Activated CD8-positive, alpha-beta memory T cell treated with anti-CD3 and anti-CD28 coated beads, Interleukin-2, amount 50 U/mL, for 24 hours (primary cell): ENCODE results near the gene ANKRD53.

Source experiments
- DNase-seq: peaks from one replicate; pipeline ENCODE4 v3.0.0-alpha.2; 2020; ENCODE audit errors: extremely low read depth

ANKRD53 gene

DNA sequence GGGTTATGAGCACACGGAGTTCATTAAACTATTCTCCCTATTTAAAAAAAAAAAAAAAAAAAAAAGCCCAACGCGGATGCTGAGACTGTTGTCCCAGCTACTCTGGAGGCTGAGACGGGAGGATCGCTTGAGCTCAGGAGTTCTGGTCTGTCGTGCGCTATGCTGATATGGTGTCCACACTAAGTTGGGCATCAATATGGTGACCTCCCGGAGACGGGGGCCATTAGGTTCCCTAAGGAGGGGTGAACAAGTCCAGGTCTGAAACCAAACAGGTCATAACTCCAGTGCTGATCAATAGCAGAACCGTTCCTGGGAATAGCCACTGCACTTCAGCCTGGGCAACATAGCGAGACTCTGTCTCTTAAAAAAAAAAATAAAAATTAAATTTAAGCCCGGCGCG, 12.9 kb upstream of the ANKRD53 start:
- no peak for DNase-seq

DNA sequence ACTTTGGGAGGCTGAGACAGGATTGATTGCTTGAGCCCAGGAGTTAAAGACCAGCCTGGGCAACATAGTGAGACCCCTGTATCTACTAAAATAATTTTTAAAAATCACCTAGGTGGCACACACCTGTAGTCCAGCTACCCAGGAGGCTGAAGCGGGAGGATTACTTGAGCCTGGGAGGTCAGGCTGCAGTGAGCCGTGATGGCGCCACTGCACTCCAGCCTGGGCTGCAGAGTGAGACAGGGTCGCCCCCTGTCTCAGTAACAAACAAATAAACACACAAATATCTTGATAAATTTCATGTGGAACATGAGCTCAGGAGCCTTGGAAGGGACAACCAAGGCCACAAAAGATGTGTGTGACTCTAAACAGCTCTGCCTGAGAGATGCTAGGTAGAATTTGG, 11.7 kb upstream of the ANKRD53 start:
- no peak for DNase-seq

DNA sequence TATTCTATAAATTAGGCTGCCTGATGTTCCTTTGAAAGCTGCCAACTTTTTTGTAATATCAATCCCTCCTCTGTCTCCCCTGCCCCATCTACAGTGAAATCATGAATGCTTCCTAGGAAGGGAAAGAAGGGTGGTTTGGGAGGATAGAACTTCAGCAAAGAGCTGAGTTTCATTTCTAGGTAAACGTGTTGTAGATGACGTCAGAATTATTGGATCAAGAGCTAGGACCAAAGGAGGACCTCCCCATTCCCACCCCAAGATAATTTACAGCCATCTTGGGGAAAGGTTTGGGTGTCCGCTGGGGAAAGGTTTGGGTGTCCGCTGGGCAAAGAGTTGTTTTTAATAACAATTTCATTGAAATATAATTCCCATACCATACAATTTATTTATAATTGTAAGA, 11.2 kb upstream of the ANKRD53 start:
- no peak for DNase-seq

DNA sequence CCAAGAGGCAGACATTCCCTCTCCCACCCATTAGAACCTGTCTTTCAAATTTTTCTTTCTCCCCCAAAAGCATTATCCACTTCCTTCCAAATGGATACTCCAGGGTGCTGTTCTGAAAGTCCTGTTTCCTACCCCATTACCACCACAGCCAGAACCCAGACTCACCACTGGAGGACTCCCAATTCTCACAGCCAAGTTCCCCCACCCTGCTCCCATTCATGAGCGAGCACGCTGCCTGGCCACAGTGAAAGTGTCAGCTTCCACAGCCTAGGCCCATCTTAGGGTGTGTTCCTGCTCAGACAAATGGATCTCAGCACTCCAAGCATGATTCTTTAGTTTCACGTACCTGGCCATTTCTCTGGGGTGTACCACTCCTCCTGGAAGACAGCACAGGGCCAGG, 3.8 kb upstream of the ANKRD53 start:
- no peak for DNase-seq

DNA sequence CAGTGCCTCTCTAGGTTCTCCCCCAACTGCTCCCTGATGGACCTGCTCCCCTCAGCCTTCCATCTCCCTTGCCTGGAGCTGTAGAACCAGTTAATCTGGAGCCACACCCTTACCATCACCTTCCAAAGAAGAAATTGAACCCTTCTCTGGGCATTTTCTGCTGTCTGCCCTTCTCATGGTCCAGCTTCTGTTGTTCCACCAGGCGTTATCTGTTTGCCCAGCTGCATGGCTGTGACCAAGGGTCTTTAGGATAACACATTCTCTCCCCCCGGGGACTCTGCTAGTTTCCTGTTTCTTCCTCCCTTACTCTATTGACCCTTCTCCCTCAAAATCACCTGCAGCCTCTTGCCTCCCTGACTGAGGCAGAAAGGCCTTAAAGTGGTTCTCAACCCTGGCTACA, 3.2 kb upstream of the ANKRD53 start:
- DNase-seq, result no peak

DNA sequence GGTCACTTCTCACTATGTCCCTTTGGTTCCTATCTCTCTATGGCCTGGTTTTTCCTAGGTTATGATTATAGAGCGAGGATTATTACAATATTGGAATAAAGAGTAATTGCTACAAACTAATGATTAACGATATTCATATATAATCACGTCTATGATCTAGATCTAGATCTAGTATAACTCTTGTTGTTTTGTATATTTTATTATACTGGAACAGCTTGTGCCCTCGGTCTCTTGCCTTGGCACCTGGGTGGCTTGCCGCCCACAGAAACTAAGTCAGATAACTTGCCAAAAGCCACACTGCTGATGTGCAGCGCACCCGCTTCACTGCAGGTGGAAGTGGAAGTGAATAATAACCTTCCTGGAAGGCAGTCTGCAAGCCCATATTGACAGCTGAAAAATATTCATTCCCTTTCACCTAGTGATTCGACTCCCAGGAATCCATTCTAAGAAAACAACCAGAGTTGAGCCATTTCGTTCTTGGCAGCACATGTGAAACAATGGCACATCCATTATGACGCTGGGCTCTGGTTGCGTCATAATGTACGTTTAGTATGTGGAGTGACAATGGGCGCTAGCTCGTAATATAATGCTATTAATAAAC, 725 bp upstream of the ANKRD53 start:
- no peak for DNase-seq

DNA sequence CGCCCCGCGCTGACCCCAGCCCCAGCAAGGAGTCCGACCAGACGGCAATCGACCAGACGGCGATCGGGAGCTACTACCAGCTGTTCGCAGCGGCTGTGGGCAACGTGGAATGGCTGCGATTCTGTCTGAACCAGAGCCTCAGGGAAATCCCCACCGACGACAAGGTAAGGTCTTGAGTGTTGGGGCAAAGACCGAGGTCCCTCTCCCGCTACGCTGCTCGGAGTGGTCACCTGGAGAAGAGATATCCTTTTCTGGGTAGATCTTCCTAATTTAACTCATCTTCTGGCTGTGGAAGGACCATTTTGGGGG, 704 bp downstream of the ANKRD53 start:
- DNase-seq, result no peak

DNA sequence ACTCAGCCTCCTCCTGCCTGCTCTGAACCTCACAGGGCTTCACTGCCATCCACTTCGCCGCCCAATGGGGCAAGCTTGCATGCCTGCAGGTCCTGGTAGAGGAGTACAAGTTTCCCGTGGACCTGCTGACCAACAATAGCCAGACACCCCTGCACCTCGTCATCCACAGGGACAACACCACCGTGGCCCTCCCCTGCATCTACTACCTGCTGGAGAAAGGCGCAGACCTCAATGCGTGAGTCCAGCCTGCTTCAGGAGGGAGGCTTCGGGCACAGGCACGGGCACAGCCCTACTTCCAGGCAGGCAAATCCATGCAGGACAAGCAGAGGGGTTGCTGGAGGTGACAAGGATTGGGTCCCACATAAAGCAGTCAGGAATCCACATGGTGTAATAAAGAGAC, 1.2 kb downstream of the ANKRD53 start:
- DNase-seq, result no peak

DNA sequence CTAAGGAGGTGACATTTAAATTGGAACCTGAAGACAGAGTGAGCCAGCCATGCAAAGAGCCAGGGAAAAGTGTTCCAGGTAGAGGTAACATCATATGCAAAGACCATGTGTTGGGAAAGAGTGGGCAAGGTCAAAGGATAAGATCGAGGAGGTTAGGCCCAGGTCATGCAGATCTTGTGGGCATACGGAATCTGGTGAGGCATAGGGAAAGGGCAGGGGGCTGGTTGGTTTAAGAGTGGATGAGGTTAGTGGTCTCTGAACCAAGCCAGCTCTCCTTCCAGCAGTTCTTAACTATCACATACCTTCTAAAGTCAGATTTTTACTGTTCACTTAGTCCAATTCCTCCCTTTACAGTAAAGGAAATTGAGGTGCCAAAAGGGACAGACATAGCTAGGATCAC, 3.0 kb downstream of the ANKRD53 start:
- no peak for DNase-seq

DNA sequence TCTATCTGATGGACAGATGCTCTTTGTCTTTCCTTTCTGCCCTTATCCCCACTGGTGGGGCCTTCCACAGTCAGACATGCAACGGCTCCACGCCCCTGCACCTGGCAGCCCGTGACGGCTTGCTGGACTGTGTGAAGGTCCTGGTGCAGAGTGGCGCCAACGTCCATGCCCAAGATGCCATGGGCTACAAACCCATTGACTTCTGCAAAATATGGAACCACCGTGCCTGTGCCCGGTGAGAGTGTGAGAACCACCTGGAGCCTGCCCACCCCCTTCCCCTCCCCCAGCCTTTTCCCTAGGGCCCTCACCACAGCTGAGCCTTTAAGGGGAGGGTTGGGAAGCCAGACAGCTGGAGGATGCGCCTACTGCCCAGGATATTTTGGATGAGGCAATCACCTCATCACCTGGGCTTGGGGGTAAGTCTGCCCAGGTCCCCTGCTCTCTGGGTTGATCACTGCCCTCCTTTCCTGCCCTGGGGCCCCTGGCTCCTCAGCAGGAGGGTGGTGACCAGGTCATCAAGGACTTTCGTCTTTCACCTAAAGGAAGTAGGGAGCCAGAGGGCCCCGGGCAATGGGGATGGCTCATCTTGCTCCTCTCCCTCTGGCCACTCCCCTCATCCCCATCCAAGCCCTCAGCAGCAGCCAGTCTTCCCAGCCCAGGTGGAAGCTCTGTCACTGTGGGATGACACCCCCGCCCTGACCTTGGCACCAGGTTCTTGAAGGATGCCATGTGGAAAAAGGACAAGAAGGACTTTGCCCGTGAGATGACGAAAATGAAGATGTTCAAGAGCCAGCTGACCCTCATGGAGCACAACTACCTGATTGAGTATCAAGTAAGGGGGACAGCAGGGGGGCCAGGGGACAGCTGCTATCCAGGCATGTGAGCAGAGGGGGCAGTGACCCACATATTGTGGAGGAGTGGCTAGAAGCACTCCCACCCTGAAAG, 3.7 kb downstream of the ANKRD53 start:
- no peak for DNase-seq

DNA sequence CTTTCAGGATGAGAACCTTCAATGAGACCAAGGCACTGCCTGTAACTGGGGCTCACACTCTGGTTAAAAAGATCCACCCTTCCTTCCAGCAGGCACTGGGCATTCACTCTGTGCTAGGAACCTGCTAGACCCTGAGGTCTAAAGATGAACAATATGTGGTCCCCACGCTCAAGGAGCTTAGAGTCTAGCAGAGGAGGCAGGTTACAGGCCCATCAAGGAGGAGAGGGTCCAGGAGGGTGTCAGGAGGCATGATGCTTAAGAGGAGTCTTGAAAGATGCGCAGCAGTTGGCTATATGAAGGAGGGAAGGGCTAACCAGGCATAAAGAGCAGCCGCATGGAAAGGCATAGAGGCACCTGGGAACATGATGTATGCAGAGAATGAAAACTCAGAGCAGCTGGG, 4.5 kb downstream of the ANKRD53 start:
- no peak for DNase-seq

DNA sequence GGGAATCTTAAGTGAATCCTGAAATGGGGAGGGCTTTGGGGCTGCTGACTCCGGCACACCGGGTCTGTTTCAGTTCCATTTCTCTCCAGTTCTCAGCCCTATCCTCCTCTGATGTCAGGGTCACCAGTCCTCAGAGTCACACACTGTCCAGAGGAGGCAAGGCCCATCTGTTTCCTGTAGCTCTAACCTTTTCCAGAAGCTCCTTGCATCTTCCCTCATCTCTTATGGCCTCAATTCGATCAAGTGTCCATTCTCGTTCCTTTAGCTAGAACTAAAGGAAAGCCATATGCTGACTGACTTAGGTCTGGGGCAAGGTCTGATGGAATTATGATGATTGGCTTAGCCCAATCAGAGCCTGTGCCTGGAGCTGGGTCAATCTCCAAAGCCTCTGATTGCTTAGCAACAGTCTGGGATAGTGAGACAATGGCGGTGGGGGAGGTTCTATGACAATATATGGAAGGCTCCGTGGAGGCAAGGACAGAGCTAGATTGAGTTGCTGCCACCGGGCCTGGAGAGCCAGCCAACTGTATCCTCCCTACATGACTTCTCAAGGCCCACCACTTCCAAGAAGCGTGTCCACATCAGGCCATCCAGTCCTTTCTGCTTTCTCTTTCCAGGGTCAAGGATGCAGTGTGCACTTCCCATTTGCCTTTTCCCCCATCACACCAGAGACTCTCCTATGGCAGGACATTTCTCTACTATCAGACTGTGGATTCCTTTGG, 5.2 kb downstream of the ANKRD53 start:
- DNase-seq, result no peak

DNA sequence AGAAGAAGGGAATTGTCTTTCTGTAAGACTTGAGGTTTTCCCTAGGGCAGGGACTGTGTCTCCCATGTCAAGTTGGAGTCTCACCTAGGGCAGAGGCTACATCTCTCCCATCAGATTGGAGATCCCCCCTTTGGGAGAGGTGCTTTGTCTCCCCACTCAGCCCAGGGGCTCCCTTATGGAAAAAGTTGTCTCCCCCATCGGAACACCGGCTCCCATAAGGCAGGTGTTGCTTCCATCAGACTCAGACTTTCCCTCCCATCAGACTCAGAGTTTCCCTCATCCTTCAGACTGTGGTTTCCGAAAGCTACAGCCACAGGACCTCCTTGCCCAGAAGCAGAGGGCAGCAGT, 5.8 kb downstream of the ANKRD53 start:
- no peak for DNase-seq

DNA sequence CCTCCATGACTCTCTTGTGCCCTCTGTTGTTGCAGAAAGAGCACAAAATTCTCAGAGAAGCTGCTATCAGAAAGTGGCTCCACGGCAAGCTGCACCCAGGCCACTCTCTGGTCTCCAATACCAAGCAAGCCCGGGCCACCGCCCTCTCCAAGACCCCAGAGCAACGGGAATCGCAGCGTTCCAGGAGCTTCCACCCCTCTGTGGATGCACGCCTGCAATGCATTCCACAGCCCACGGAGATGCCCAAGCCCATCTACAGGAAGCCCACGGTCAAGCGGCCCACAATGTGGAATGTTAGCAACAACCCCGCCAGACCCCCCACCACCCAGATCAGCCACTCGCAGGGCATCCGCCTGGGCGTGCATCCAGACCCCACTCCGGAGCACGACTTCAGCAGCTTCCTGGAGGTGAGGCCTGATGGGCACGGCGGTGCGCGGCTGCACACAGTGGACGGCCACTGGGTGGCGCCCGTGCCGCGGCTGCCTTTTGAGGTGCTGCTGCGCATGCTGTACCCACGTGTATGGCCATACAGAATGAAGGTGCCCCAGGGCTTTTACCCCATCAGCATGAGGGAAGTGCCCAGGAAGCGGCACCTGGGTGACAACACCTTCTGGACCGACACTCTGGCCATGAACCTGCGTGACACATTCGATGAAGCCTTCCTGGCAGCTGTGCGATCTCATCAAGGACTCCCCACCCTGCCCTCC, 6.3 kb downstream of the ANKRD53 start:
- peak; percentile 60 for DNase-seq

DNA sequence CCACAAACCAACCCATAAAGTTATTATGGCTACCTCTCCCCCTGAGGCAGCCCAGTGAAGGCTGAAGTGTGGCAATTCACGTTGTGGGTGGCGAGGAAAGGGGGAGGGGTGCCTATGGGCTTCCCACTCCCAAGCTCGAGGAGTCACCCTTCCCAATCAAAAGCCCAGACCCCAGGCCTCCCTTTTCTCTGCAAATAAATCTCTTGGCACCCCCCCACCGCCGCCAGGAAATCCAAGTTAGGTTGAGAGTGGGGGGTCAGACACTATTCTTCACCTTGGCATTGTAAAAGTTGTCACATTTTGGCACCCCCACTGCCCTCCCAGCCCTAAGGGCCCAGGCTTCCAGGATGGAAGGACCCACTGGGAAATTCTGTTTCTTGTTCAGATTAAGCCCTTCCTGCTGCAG, 6.9 kb downstream of the ANKRD53 start:
- no peak for DNase-seq

DNA sequence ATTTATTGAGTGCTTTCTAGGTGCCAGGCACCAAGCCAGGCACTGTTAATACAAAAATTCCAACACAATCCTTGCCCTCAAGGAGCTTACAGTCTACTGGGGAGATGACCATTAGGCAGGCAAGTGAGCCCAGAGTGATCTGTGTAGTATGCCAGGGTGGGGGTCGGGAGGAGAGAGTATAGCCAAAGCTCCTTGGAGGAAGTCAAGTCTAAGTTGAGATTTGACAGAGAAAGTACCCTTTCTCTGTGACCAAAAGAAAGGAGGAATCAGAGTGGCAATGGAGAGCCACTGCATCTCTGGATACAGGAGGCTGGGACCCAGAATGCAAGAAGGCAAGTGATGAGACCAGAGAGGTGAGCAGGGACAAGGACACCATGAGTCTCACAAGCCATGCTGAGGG, 7.5 kb downstream of the ANKRD53 start:
- DNase-seq, result no peak

DNA sequence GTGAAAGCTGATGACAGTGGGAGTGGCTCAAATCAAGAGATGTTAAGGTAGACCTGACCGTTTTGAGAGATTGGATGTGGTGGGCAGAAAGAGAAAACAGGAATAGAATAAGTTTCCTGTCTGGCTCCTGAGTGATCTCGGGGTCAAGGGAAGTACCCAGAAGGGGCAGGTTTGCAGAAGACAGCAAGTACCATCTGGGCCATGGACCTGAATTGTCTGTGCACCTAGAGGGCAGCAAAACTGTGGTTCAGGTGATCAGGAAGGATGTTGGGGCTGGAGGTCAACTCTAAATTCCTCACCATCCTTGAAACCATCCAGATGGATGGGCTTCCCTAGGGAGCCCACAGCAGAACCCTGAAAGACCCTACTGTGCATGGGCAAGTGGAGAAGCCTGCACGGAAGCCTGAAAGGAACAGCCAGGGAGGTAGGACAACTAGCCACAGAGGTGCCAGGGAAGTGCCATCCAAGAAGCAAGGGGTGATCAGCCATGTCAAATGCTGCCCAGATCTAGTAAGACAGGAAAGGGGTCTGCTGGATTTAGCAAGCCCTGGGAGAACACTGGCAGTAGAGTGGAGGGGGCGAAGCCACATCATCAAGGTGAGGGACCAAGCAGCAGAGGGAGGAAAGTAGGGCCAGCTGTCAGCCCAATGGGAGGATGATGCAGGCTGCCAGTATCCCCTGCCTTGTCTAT, 8.2 kb downstream of the ANKRD53 start:
- DNase-seq, result no peak

DNA sequence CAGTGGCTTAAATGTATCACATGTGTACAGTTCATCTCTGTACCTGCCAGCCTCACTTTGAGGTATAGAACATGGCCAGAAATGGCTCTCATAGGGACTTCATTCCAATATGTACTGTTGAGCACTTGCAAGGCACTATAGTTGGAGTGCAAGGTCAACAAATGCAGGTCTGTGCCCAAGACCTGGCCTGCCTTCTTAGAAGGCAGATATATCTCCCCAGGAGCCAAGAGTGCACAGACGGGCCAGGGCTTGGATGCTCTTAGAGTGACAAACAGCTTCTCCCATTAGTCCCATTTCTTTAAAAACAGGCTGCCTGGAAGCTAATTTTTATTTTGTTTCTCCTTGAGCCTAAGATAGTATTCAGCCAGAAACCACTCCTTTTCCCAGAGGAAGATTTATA, 9.0 kb downstream of the ANKRD53 start:
- no peak for DNase-seq

DNA sequence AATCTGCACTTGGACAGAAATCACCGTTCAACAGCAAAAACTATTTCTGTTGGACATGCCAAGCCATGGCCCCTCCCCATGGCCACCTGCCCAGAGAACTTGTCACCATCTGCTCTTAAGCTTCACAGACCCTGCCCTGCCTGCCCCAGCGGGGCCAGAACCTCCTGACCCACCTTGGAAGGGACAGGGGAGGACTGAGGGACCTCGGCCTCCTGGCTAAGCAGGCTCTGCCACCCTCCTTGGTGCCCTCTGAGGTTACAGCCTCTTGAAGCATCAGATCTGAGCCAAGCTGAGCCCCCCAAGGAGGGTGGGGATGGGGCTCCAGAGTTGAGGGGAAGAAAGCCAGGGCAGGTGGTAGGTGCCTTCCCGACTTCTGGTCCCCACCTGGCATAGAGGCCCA, 9.7 kb downstream of the ANKRD53 start:
- no peak for DNase-seq

DNA sequence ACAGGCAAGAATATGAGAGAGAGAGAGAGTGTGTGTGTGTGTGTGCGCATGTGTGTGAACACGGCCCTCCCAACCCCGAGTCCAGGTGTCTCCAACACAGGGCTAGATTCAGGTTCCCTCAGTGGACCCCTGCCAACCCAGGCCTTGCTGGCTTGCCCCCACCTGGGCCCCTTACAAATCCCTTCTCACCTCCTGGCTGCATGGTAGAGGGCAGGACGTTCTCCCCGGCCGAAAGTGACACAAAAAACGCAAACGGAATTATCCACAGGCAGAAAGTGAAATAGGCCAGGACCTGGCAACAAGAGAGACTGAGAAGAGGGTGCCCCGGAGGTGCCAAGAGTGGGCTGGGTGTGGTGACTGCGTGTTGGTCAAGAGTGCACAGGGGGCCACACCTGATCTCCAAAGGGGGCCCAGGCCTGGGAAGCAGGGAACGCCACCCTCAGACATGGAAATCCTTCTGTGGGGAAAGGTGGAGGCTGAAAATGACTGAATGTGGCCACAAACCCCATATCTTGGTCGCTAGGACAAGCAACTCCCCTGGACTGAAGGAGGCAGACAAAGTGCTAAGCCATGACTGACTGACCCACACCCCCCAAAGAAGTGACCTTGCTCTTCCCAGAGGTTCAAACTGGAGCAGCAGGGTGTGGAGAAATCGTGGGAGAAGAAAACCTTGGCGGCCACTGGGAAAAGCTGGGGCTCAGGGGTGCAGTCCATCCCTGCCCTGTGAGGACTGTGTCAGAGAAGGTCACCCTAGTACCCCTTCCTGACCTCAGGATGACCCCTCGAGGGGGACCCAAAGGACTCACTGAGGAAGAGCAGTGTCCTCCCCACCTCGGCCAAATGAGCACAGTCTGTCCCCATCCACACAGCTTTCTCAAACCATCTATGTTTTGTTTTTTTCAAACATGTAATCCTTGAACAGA, 10.6 kb downstream of the ANKRD53 start:
- no peak for DNase-seq

DNA sequence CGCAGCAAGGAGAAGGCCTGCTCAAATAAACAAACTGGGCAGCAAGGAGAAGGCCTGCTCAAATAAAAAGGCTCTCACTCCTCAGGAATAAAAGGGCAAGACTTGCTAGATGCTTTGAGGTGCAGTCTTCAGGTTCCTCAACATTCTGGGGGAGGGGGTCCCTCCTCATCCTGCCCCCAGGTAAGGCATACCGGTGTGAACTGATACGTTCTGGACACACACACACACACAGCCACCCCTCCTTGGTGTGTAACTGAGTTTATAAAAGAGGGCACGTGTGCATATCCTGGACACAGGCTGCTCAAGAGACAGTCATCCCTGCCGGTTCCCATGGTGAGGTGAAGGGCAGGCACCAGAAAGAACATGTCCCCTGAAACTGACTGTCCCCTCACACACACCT, 11.8 kb downstream of the ANKRD53 start:
- DNase-seq, result no peak
